Measurements from ENCODE around the gene GJD3. TPM values are rescaled to one million over a fixed set of nuclear protein-coding genes. Genes with fewer than 3 reads are reported as not detected.
A peak's percentile ranks its signal among the peaks of the same experiment; 100 is the strongest.

The GJD3 gene
- total and polyA plus RNA-seq, 2 of the 4 experiments (the other 2 are of a cell fraction) = 0.10 TPM; not detected in 1

DNA sequence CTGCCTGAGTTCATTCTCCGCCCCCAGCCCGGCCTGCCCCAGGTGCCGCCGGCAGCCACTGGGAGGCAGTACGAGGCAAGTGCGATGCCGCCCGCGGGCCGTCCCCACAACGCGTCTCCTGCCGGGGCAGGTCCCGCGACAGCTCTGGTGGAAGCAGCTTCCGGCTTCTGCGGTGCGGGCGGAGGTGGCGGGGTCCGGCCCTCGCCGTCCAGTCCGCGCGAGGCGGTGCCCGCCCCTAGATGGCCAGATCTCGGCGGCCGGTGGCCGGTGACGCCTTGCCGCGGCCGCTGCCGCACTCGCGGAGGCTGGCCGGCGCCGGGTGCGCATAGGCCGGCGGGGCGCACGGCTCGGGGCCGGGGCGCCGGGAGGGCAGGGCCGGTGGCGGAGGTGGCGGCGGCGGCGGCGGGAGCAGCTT is 1.8 kb downstream of the GJD3 start:
- 1% methylated on average over 20 of the region's 58 CpGs; no CpG with 5 or more reads in 1 of the 2 experiments for WGBS, 2 experiments (ENCODE audit: extremely low coverage in 2 of 2, insufficient read length in 1 of 2)
- Histone ChIP-seq H3K56ac (ENCODE audit: extremely low read depth, insufficient read depth, low read length) (no peak overlapping the region), H3K9me3 (ENCODE audit: control insufficient read depth, insufficient read depth, low read length) (no peaks in the 10 kb centered on the region), H2BK15ac (ENCODE audit: low read depth, low read length) (no peak overlapping the region), H2AK9ac (replicated peaks; ENCODE audit: low read depth, low read length, poor library complexity) (peak overlapping the region; percentile 65), H3K4me2 (ENCODE audit: low read depth, low read length) (peak overlapping the region; percentile 30; the same call in 1 of the 2 replicates), H2BK120ac (ENCODE audit: low read depth, low read length) (no peak overlapping the region), H2AK5ac (ENCODE audit: low read depth, low read length) (no peak overlapping the region), H2BK20ac (ENCODE audit: low read depth, low read length) (no peak overlapping the region), H3K79me1 (ENCODE audit: low read depth in 1 of 2, low read length in 2 of 2) (peaks cover 0 to 7% of the 10 kb centered on the region in 2 experiments; a peak in 1 of 4 replicates), H3K4me3 (ENCODE audit: insufficient read depth, low read depth, low read length) (peak overlapping the region; percentile 48), H3K9me1 (ENCODE audit: insufficient read depth, low read length) (no peaks in the 10 kb centered on the region; the same call in 1 of the 2 replicates), H3K4ac (ENCODE audit: low read depth, low read length) (no peak overlapping the region), H4K8ac (ENCODE audit: low read depth in 2 of 2, low read length in 2 of 2) (peak overlapping the region in 1 of 2 experiments; percentile 64; a peak in 1 of 4 replicates), H3K36me3 (ENCODE audit: control insufficient read depth, insufficient read depth, low read length) (no peaks in the 10 kb centered on the region), H3K14ac (replicated peaks; ENCODE audit: low read depth, low read length) (no peak overlapping the region), H4K91ac (ENCODE audit: insufficient read depth, low read depth, low read length) (no peak overlapping the region), H3K23ac (ENCODE audit: low read depth, low read length) (peak overlapping the region; percentile 29; the same call in 1 of the 2 replicates), H3K18ac (ENCODE audit: low read depth, low read length) (no peak overlapping the region), H4K5ac (ENCODE audit: low read depth, low read length) (no peak overlapping the region), H2AFZ (replicated peaks; ENCODE audit: low read length, poor library complexity) (peak overlapping the region; percentile 93), H3K27ac (ENCODE audit: insufficient read depth, low read length) (no peak overlapping the region; the same call in 1 of the 2 replicates), H3K27me3 (ENCODE audit: control insufficient read depth, insufficient read depth, low read length) (no peaks in the 10 kb centered on the region), H3K4me1 (ENCODE audit: control insufficient read depth, insufficient read depth, low read length) (peaks cover 4% of the 10 kb centered on the region; the same call in 1 of the 2 replicates), H3K9ac (ENCODE audit: low read depth, low read length) (no peak overlapping the region), H2BK5ac (ENCODE audit: low read depth, low read length, poor library complexity, severe bottlenecking) (no peak overlapping the region), H4K20me1 (ENCODE audit: insufficient read depth, low read length) (no peaks in the 10 kb centered on the region)
- ChIA-PET POLR2A (ENCODE audit: unreplicated experiment) (no interaction called here), CTCF (interaction anchor here (0.6 to 1.5 kb wide), 7 partner anchors 48 to 197 kb away, joined by 3 to 7 read pairs (median 3); no protein-coding TSS in a partner anchor)
- intact Hi-C loops (cut with micrococcal nuclease) (loop anchor here (1.0 to 10.0 kb wide), 2 partner anchors 171 to 432 kb away; partner anchors contain the start of gene KRT28), in situ Hi-C loops (cut with MboI; ENCODE audit: low sequenced_read_pairs) (loop anchor here (5.0 to 25.0 kb wide), 3 partner anchors 170 to 1300 kb away; partner anchors contain the start of genes KRT27 and KRT28), dilution Hi-C loops (cut with HindIII; ENCODE audit: low sequenced_read_pairs, unreplicated experiment) (no loop called here)
- ATAC-seq (ENCODE audit: low read depth) (peak; percentile 71), DNase-seq (peak; percentile 70)
- no TSS peak for BruUV-seq (replicated peaks)
- TF ChIP-seq BHLHE40 (IDR thresholded peaks at IDR 0.05; ENCODE audit: low read depth, low read length) (peak; percentile 29; the same call in 1 of the 2 replicates), POLR2A (IDR thresholded peaks at IDR 0.05; ENCODE audit: low read depth, low read length) (peak; percentile 23; the same call in 1 of the 2 replicates), RCOR1 (IDR thresholded peaks at IDR 0.05; ENCODE audit: insufficient replicate concordance, low read length) (no peak), MXI1 (IDR thresholded peaks at IDR 0.05; ENCODE audit: borderline replicate concordance, low read depth, low read length) (no peak; the same call in 1 of the 2 replicates), SMC3 (IDR thresholded peaks at IDR 0.05; ENCODE audit: low read depth, low read length) (peak; percentile 69), MAFK (IDR thresholded peaks at IDR 0.05; ENCODE audit: low read depth, low read length) (no peak), NFE2L2 (IDR thresholded peaks at IDR 0.05; ENCODE audit: low read depth, low read length) (no peak), MAZ (IDR thresholded peaks at IDR 0.05; ENCODE audit: borderline replicate concordance, low read depth, low read length) (peak; percentile 38; the same call in 1 of the 2 replicates), RAD21 (IDR thresholded peaks at IDR 0.05; ENCODE audit: low read length) (peak; percentile 68), RFX5 (IDR thresholded peaks at IDR 0.05; ENCODE audit: low read depth, low read length) (no peak), CEBPB (IDR thresholded peaks at IDR 0.05; ENCODE audit: low read depth, low read length) (no peak), CHD1 (IDR thresholded peaks at IDR 0.05; ENCODE audit: low read depth, low read length) (no peak)
- TF ChIP-seq, protein P1, sequence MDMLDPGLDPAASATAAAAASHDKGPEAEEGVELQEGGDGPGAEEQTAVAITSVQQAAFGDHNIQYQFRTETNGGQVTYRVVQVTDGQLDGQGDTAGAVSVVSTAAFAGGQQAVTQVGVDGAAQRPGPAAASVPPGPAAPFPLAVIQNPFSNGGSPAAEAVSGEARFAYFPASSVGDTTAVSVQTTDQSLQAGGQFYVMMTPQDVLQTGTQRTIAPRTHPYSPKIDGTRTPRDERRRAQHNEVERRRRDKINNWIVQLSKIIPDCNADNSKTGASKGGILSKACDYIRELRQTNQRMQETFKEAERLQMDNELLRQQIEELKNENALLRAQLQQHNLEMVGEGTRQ (IDR thresholded peaks at IDR 0.05; ENCODE audit: low read depth, low read length) = no peak
- TF ChIP-seq, protein P2, sequence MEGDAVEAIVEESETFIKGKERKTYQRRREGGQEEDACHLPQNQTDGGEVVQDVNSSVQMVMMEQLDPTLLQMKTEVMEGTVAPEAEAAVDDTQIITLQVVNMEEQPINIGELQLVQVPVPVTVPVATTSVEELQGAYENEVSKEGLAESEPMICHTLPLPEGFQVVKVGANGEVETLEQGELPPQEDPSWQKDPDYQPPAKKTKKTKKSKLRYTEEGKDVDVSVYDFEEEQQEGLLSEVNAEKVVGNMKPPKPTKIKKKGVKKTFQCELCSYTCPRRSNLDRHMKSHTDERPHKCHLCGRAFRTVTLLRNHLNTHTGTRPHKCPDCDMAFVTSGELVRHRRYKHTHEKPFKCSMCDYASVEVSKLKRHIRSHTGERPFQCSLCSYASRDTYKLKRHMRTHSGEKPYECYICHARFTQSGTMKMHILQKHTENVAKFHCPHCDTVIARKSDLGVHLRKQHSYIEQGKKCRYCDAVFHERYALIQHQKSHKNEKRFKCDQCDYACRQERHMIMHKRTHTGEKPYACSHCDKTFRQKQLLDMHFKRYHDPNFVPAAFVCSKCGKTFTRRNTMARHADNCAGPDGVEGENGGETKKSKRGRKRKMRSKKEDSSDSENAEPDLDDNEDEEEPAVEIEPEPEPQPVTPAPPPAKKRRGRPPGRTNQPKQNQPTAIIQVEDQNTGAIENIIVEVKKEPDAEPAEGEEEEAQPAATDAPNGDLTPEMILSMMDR (conservative IDR thresholded peaks at IDR 0.05; ENCODE audit: low read depth, low read length) = peak; percentile 77
- TF ChIP-seq, protein P3, sequence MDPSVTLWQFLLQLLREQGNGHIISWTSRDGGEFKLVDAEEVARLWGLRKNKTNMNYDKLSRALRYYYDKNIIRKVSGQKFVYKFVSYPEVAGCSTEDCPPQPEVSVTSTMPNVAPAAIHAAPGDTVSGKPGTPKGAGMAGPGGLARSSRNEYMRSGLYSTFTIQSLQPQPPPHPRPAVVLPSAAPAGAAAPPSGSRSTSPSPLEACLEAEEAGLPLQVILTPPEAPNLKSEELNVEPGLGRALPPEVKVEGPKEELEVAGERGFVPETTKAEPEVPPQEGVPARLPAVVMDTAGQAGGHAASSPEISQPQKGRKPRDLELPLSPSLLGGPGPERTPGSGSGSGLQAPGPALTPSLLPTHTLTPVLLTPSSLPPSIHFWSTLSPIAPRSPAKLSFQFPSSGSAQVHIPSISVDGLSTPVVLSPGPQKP (IDR thresholded peaks at IDR 0.05; ENCODE audit: borderline replicate concordance, low read depth, low read length) = no peak
